ENCODE measurements around the gene SNRNP25. TPM values are rescaled to one million over a fixed set of nuclear protein-coding genes. Genes with fewer than 3 reads are reported as not detected.
"Not testable (repeated sequence)": the region's sequence is repeated elsewhere in the genome, so short reads cannot be mapped to it uniquely, and the experiment has no call there.

SNRNP25 gene
- polyA plus RNA-seq, 1 experiment: 38.8 TPM

- POLR2A ChIA-PET: no interaction called here
These were observed 11.6 kb upstream of the SNRNP25 start for GRCh38 chr16:42069-42457.

GRCh38 chr16:42691-43090, 10.9 kb upstream of the SNRNP25 start:
- DNase-seq (ENCODE audit: low read depth, low spot score): no peak
- no peak overlapping the region for H3K4me3 ChIP-seq (ENCODE audit: low read depth, low read length)

More at GRCh38 chr16:42069-42457, 11.6 kb upstream of the SNRNP25 start:
- no peak for TF ChIP-seq CTCF (IDR thresholded peaks at IDR 0.05; ENCODE audit: low read depth, low read length)
- Histone ChIP-seq H3K9me3 (ENCODE audit: control insufficient read depth, insufficient read depth, low read length) (no peaks in the 10 kb centered on the region; the same call in 1 of the 2 replicates), H3K27me3 (ENCODE audit: control insufficient read depth, insufficient read depth, low read length) (no peaks in the 10 kb centered on the region), H3K4me3 (ENCODE audit: low read depth, low read length) (no peak overlapping the region), H3K27ac (ENCODE audit: low read depth, low read length) (no peak overlapping the region)
- DNase-seq (ENCODE audit: low read depth, low spot score): no peak
- CTCF ChIA-PET: no interaction called here

GRCh38 chr16:43294-43693, 10.3 kb upstream of the SNRNP25 start:
- Histone ChIP-seq H3K9me3 (ENCODE audit: control insufficient read depth, insufficient read depth, low read length) (no peaks in the 10 kb centered on the region; the same call in 1 of the 2 replicates), H3K27ac (ENCODE audit: low read depth, low read length) (no peak overlapping the region), H3K27me3 (ENCODE audit: control insufficient read depth, insufficient read depth, low read length) (no peaks in the 10 kb centered on the region), H3K4me3 (ENCODE audit: low read depth, low read length) (no peak overlapping the region)
- ChIA-PET CTCF (no interaction called here), POLR2A (no interaction called here)
- DNase-seq (ENCODE audit: low read depth, low spot score): no peak
- TF ChIP-seq CTCF (IDR thresholded peaks at IDR 0.05; ENCODE audit: low read depth, low read length): no peak

More at GRCh38 chr16:42691-43090, 10.9 kb upstream of the SNRNP25 start:
- Histone ChIP-seq H3K9me3 (ENCODE audit: control insufficient read depth, insufficient read depth, low read length) (no peaks in the 10 kb centered on the region; the same call in 1 of the 2 replicates), H3K27ac (ENCODE audit: low read depth, low read length) (no peak overlapping the region), H3K27me3 (ENCODE audit: control insufficient read depth, insufficient read depth, low read length) (no peaks in the 10 kb centered on the region)
- no peak for TF ChIP-seq CTCF (IDR thresholded peaks at IDR 0.05; ENCODE audit: low read depth, low read length)
- ChIA-PET CTCF (no interaction called here), POLR2A (no interaction called here)

GRCh38 chr16:44655-45054, 9.0 kb upstream of the SNRNP25 start:
- ChIA-PET POLR2A (no interaction called here), CTCF (interaction anchor here (0.6 to 1.6 kb wide), 2 partner anchors 9 to 21 kb away, joined by 3 to 4 read pairs; partner anchors contain the start of gene POLR3K)
- no peak for DNase-seq (ENCODE audit: low read depth, low spot score)
- Histone ChIP-seq H3K4me3 (ENCODE audit: low read depth, low read length) (no peak overlapping the region), H3K27ac (ENCODE audit: low read depth, low read length) (no peak overlapping the region), H3K27me3 (ENCODE audit: control insufficient read depth, insufficient read depth, low read length) (no peaks in the 10 kb centered on the region), H3K9me3 (ENCODE audit: control insufficient read depth, insufficient read depth, low read length) (no peaks in the 10 kb centered on the region; the same call in 1 of the 2 replicates)
- no peak for TF ChIP-seq CTCF (IDR thresholded peaks at IDR 0.05; ENCODE audit: low read depth, low read length)

GRCh38 chr16:45454-45853, 8.2 kb upstream of the SNRNP25 start:
- ChIA-PET CTCF (interaction anchor here (1.6 kb wide), 1 partner anchor 20 kb away, joined by 3 read pairs; no protein-coding TSS in a partner anchor), POLR2A (no interaction called here)
- DNase-seq (ENCODE audit: low read depth, low spot score): no peak
- no peak overlapping the region for H3K4me3 ChIP-seq (ENCODE audit: low read depth, low read length)
- no peaks in the 10 kb centered on the region for H3K27me3 ChIP-seq (ENCODE audit: control insufficient read depth, insufficient read depth, low read length)
- peak overlapping the region; percentile 3 for H3K27ac ChIP-seq (ENCODE audit: low read depth, low read length)
- no peaks in the 10 kb centered on the region; the same call in 1 of the 2 replicates for H3K9me3 ChIP-seq (ENCODE audit: control insufficient read depth, insufficient read depth, low read length)
- no peak for TF ChIP-seq CTCF (IDR thresholded peaks at IDR 0.05; ENCODE audit: low read depth, low read length)

GRCh38 chr16:46510-46909, 7.1 kb upstream of the SNRNP25 start:
- H3K4me3 ChIP-seq (ENCODE audit: low read depth, low read length); CTCF ChIA-PET; DNase-seq (ENCODE audit: low read depth, low spot score); POLR2A ChIA-PET; H3K9me3 ChIP-seq (ENCODE audit: control insufficient read depth, insufficient read depth, low read length); H3K27ac ChIP-seq (ENCODE audit: low read depth, low read length); H3K27me3 ChIP-seq (ENCODE audit: control insufficient read depth, insufficient read depth, low read length): not testable (repeated sequence)

All from AG04450 (cell line).